DMS153 treated with DMSO at 0.1 percent for 48 hours (cell line): ENCODE measurements around the gene STIM1.
A peak's percentile ranks its signal among the peaks of the same experiment; 100 is the strongest.
"Not testable (repeated sequence)": the region's sequence is repeated elsewhere in the genome, so short reads cannot be mapped to it uniquely, and the experiment has no call there.

Source experiments
- DNase-seq: peaks from one replicate; lab custom pipeline; 2025; ENCODE audit not compliant: unreplicated experiment; lab: John Stamatoyannopoulos, UW

STIM1 gene

DNA sequence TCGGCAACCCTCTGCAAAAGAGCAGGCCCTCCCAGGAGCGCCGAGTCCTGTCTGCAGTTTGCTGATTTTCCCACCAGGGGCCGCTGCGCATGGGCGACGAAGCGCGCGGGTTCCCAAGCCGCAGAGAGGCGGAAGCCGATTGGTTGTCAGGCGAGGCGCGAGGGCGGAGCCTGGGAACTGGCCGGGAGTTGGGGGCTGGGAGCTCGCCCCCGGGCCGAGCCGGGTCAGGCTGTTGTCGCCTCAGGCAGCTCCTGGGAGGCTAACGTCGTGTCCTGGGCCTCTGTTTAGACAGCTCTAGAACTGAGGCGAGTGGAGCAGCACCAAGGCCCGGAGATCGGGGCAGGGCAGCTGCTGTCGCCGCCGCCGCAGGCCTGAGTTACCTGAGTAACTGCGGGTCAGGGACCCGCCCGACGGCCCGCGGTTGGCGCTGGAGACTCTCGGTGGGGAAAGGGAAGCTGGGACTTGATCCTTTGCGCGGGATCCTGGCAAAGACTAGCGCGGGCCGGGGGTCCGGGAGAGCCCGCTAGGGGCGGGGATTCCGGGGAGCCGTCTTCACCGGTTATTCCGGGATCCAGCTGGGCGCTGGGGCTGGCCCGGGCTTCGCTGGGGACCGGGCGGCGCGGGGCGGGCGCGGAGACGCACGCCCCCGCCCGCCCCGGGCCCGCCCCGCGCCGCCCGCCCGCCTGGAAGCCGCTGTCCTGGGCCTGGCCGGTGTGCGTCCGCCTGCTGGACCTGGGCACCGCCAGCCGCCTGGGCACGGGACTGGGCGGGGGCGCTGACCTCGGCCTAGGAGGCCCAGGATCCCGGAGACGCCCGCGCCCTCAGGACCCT is at the start of gene STIM1:
TSS of gene STIM1 (plus strand) at position 688 of the 831 bp plus-strand sequence. CDS start 607 bp downstream, outside the sequence.
- peak; percentile 83 for DNase-seq

DNA sequence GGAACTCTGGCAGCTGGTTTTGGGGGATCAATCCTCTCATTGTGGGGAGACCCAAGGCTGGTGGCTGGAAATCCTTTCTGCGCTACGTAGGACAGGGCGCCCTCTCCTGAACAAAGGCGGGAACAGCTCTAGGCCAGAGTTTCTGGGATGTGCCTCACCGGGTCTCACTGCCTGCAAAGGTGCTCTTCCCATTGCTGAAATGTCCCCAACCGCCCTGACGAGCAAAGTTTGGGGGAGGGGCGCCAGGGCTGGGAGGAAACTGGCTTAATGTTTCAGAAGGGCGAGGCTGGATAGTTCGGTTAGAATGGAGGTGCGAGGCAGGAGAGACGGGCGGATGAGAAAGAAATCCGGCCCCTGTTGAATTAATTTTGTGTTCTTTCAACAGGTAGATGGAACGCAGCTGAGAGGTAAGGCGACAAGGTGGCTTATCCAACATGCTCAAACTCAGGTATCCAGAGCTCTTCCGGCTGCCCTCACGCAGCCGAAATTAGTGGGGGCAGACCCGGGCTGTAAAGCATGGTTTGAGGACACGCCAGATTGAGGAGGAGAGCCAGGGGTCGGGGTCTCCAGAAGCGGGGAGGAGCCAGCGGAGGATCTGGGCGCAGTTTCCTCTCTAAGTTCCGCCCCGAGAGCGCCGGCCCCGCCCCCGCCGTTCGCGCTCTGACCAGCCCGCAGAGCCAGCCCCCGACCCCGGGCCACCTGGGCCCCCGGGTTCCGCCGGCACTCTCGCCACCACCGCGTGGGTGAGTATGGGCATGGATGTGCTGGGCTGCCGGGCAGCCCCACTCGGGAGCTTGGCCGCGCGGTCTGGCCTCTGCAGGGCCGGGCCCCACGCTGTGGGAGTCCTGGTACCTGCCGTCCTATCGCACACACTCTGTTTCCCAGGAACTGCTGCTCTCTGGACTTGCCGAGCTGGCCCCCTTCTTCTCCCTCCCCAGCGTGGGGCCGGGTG is 47.3 kb upstream of the STIM1 start, which contains the start of gene PGAP2:
TSS of gene PGAP2 (plus strand) at position 652 of the 952 bp plus-strand sequence. CDS start 2,700 bp downstream, outside the sequence.
- peak; percentile 83 for DNase-seq

DNA sequence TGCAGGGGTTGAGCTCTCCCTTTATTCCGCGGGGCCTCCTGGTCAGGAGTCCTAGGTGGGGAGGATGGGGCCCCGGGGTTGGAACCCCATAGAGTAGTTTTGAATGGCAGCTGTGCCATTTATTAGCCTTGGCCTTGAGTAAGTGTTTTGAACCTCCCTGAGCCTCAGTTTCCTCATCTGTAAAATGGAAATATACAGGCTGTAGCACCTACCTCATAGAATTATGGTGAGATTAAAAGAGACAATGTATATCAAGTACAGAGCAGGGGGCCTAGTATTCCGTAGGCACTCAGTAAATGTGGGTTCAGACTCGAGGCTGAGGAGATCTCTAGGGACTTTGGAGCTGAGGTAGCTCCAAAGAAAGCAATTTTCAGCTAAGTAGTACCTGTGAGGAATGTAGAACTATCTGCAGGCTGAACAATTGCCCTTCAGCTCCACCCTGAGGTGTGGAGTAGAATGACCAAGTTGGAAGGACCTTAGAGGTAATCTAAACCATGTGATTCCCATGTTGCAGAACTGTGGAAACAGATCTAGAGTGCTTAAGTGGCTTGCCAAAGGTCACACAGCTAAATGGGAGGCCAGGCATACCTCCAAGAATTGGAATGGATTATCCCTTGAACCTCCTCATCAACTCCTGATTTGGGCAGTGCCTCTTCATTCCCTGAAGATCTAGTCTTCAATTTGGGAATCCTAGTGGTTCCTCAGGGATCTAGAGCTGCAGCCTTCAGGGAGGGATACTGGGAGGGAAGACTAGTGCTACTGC is 46.4 kb upstream of the STIM1 start:
- peak; percentile 27 for DNase-seq

DNA sequence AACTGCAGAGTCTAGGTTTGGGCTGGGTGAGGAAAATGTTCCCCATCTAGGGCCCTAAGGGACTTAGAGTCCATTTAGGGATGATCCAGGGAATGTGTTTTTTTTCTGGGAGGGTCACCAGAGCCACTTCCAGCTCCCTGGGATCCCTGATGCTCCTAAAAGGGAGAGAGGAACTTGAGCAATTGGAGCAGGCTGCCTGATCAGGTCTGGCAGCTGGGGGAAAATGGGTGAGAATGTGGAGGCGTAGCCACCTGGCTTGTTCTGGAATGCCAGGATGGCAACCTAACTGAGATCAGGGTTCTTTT is 45.9 kb upstream of the STIM1 start:
- DNase-seq = no peak

DNA sequence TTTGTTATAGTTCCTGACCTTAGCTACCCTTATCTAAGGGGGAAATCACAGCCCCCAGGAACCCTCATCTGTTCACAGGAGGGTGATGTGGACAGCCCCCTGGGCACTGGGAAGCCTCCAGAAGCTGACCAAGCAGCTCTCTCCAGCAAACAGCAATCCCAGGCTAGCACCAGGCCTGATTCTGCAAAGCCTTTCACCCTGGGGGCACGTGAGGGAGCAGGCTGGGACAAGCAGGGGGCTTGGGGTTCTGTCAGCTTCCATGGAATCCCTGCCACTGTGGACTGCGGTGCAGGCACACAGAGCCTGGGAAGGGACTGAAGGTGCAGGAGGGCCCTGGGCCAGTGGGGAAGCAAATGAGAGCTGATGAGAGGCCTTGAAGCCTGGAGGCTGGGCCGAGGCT is 45.0 kb upstream of the STIM1 start:
- DNase-seq = no peak

DNA sequence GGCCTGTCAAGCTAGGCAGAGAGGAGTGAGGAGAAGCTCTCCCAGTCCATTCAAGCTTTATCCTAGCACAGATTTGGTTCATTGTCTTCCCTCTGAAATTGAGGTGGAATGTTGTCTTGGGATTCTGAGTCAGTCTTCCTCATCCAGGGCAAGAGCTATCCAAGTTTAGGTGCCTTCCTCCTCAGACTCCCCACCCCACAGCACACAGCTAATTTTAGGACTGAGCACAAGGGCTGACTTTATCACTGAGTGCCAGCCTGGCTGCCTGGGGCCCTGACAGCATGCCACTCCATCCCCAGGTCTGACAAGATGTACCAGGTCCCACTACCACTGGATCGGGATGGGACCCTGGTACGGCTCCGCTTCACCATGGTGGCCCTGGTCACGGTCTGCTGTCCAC is 44.5 kb upstream of the STIM1 start:
- DNase-seq = no peak

DNA sequence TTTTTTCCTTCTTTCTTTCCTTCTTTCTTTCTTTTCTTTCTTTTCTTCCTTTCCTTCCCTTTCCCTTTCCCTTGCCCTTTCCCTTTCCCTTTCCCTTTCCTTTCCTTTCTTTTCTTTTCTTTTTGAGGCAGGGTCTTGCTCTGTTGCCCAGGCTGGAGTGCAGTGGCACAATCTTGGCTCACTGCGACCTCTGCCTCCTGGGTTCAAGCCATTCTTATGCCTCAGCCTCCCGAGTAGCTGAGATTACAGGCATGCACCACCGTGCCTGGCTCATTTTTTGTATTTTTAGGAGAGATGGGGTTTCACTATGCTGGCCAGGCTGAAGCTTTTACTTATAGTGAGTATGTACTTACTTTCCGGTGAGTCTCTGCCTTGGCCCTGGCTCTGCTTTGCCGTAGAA is 40.6 kb upstream of the STIM1 start:
- DNase-seq = not testable (repeated sequence)

DNA sequence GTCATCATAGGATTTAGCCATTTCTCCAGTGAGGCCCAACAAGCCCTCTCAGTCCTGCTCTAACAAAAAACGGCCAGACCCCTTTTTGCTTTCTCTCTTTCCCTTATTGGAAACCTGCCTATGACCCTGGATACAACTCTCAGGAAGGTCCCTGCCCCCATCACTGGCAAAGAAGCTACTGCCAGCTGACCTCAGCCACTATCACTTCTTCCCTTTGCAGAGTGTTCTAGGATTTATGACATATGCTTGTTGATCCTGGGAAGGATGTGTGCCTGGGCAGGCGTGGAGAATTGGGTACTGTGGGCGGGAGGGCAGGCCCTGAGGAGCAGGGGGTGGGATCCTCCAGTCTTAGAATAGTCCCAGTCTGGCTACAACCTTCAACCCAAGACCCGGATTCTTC is 39.6 kb upstream of the STIM1 start:
- no peak for DNase-seq

DNA sequence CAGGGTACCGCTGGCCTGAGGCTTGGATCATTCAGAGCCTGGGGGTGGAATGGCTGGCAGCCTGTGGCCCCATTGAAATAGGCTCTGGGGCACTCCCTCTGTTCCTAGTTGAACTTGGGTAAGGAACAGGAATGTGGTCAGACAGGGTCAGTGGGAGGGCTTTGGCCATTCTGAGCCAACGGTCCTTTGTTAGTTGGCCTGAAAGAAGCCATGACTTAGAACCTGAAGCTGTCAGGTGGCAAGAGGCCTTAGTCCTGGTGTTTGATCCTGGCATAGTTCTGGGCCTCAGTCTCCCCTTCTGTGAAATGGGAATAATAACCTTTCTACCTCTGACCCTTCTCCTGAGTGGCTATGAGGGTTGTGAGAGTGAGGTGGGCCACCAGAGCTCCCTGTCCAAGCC is 38.8 kb upstream of the STIM1 start:
- DNase-seq = no peak

DNA sequence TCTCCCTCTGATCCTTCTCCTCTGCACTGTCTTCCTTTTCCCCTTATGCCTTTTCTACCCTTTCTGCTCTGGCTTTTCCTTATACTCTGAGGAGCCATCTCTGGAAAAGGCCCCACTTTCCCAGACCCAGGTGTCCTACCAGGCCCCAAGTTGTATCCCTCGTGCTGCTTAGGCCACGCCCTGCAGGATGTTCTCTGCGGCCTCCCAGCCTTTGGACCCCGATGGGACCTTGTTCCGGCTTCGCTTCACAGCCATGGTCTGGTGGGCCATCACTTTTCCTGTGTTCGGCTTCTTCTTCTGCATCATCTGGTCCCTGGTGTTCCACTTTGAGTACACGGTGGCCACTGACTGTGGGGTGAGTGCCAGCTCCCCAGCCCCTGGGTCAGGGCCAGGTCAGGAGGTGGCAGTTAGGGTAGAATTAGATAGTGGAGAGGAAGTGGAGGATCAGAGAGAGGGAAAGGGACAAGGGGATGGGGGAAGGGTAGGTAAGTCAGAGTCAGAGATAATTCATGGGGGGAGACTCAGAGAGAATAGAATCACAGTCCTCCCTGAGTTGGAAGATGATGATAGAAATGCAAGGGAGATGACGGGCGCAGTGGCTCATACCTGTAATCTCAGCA is 38.2 kb upstream of the STIM1 start:
- DNase-seq = no peak

DNA sequence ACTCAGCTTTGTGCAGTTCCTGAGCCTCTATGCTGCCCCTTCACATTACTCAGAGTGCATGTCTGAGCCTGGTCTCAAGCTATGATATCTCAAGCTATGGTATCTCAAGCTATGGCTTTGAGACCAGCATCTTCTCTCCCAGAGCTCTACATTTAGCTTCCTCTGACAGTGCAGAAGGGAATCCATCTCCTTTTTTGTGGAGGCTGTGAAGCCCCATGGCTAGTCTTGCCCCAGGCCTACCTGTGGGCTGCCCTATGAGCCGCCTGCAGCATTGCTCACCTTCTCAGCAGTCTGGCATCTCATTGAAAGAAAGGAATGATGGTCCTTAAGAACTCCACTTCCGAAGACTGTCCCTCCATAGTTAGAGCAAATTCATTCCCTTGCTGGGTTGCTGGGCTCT is 34.5 kb upstream of the STIM1 start:
- no peak for DNase-seq

DNA sequence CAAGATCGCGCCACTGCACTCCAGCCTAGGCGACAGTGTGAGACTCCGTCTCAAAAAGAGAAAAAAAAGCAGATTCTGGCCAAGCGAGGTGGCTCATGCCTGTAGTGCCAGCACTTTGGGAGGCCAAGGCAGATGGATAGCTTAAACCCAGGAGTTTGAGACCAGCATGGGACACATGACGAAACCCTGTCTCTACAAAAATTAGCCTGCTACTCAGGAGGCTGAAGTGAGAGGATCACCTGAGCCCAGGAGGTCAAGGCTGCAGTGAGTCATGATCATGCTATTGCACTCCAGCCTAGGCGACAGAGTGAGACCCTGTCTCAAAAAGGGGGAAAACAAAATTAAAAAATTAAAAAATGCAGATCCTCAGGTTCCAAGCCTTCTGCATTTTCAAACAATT is 33.2 kb upstream of the STIM1 start:
- no peak for DNase-seq

DNA sequence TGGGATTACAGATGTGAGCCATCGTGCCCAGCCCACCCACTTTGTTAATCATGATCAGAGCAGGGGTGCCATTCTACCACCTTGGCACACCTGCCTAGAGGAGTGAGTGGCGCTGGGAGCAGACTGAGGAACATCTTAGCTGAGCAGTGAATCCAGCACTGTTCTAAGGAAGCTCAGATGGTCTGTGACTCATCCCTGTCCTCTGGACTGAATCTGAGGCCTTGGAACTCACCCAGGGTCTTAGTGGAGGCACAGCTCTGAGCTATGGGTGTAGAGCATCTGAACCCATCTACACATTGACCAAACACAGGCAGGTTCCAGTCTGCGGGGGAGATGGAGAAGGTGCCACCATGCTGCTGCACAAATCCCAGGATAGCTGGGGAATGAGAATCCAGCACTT is 32.2 kb upstream of the STIM1 start:
- DNase-seq = no peak

DNA sequence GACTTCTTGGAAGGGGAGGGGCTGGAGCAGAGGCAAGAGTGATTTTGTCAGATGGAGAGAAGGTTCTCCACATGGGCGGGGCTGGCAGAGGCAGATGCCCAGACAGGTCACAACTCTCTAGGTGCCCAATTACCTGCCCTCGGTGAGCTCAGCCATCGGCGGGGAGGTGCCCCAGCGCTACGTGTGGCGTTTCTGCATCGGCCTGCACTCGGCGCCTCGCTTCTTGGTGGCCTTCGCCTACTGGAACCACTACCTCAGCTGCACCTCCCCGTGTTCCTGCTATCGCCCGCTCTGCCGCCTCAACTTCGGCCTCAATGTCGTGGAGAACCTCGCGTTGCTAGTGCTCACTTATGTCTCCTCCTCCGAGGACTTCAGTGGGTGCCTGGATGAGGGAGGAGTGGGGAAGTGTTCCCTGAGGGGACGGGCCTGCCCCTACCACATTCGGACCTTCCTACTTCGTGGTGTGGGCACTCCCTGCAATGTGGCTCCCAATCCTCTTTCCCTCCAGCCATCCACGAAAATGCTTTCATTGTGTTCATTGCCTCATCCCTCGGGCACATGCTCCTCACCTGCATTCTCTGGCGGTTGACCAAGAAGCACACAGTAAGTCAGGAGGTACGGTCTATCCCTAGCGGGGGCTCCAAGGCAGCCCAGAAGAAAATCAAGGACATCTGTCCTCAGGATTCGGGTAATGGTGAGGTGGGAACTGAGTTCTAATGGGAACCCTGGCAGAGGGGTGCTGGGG is 31.5 kb upstream of the STIM1 start:
- DNase-seq = no peak

DNA sequence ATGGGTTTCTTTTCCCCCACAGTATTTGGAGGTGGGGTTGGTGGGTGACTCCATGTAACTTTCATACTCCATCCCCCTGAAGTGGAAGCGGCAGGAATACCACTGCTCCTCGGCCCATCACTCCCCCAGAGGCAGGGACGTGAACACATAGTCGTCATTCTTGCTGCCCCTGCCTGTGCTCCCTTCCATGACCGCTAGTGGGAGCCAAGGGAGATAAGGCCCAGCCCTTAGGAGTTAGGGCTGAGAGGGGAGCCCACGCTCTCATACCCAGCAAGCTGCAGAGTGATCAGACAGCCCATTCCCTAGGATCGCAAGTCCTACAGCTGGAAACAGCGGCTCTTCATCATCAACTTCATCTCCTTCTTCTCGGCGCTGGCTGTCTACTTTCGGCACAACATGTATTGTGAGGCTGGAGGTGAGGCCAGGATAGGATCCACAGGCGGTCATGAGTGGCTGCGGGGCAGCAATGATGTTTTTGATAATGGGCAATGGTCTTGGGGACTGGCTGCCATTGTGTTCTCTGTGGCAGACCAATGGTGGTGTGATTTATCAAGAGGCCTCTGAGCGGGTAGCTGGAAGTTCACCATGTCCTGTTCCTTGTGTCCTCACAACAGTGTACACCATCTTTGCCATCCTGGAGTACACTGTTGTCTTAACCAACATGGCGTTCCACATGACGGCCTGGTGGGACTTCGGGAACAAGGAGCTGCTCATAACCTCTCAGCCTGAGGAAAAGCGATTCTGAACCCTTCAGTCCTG is 30.6 kb upstream of the STIM1 start:
- DNase-seq = no peak

DNA sequence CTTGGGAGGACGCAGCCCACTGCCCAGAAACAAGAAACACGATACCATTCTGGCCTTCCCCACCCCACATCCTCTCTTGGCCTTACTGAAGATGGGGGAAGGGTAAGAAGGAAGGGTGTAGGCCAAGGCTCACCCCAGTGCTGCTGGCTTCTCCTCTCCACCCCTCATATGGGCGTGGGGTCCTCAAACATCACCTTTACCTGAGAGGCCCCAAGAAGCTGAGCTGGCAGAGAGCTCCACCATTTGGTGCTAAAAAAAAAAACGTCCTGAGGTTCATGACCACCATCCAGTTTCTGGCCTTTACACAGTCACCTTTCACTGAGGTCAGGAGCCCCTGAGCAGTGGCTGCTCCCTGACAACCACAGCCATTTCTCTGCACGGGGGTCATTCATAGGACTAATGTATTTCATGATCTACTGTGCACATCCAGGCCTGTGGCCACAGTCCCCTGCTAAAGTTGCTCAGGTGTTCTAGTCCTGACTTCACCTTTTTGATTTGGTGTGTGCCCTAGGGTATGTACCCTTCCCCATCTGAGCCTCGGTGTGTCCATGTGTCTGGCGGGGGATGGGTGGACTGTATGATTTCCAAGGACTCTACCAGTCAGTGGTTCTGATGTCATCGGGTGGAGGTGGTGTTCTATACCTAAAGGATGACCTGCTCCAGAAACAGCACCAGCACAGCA is 29.9 kb upstream of the STIM1 start:
- DNase-seq = no peak

DNA sequence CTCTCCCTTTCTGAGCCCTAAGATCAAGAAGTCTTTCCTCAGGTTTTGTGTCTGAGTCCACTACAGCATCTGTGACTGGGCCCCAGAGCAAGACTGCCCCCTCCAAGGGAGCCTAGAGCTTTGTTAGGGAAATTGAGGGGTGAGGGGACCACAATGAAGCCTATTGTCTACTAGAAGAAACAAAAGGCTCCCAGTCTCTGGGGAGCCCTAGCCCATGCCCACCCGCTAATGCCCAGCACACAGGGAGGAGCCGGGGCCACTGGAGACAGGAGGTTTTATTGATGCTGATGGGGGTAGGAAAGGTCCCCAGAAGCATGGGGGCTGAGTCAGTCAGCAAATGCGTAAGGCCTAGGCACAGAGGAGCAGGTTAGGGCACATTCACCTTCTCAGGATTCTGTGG is 28.7 kb upstream of the STIM1 start:
- no peak for DNase-seq

DNA sequence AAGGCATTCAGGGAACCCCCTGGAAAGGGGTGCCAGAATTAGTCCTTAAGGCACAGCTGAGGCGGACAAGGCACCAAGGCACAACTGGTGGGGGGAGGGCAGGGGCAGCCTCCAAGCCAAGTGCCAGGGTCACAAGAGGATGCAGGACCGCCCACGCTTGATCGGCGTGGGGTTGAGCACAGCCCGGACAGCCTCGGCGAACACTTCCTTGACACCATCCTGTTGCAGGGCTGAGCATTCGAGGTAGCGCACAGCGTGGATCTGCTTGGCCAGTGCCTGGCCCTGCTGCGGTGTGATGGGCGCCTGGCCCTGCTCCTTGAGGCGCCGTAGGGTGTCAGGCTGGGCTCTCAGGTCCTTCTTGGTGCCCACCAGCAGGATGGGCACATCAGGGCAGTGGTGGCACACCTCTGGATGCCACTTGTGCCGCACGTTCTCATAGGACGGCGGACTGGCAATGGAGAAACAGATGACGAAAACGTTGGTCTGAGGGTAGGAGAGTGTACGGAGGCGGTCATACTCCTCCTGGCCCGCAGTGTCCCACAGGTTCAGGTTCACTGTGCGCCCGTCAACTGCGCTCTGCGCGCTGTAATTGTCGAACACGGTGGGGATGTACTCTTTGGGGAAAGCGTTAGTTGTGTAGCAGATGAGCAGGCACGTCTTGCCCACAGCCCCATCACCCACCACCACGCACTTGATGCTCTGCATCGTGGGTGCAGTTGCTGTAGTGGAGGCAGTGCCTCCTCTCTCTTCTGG is 27.9 kb upstream of the STIM1 start:
- no peak for DNase-seq
